Frontal cortex (tissue), 4 donors: ENCODE results near the gene CD59. TPM values are rescaled to one million over a fixed set of nuclear protein-coding genes. Genes with fewer than 3 reads are reported as not detected.
"Not testable (repeated sequence)": the region's sequence is repeated elsewhere in the genome, so short reads cannot be mapped to it uniquely, and the experiment has no call there.

Source experiments
- DNase-seq, 2 donors: peaks; one replicate each; pipeline ENCODE4 v3.0.0; 2012; ENCODE audit warnings: low spot score in 2 of 2
- FAIRE-seq: peaks from 2 replicates; lab custom pipeline; 2012; peaks lifted over from hg19 to GRCh38; lab: Jason Lieb, UNC
- total RNA-seq: library from RNA; depleted of rRNA; stranded (reverse); fragments of >200 nt; gene quantifications from one replicate; pipeline ENCODE4 v1.2.3, GENCODE V29; 2014
- donor health status: control.
- donor health status: control.
- donor health status: control.

Gene CD59
- total RNA-seq, 1 donor from 2014 or later: 31.4 TPM

- FAIRE-seq (no peak), DNase-seq (no peak)
Measured at GRCh38 chr11:33747979-33748378, 11.8 kb upstream of the CD59 start.

GRCh38 chr11:33743291-33743690 is 7.1 kb upstream of the CD59 start:
- DNase-seq (no peak), FAIRE-seq (no peak)

GRCh38 chr11:33742249-33742851 is 6.1 kb upstream of the CD59 start:
- no peak for DNase-seq
- FAIRE-seq: peak; percentile 85

GRCh38 chr11:33741806-33742205 is 5.6 kb upstream of the CD59 start:
- FAIRE-seq (no peak), DNase-seq (no peak)

GRCh38 chr11:33737362-33737821 is 1.2 kb upstream of the CD59 start:
- no peak for DNase-seq
- no peak for FAIRE-seq

GRCh38 chr11:33735271-33736147 is 714 bp downstream of the CD59 start:
- FAIRE-seq: no peak

GRCh38 chr11:33734441-33735270 is 1.6 kb downstream of the CD59 start:
- DNase-seq (no peak), FAIRE-seq (no peak)

More at GRCh38 chr11:33735271-33736147, 714 bp downstream of the CD59 start:
- DNase-seq: no peak

GRCh38 chr11:33733980-33734379 is 2.2 kb downstream of the CD59 start:
- DNase-seq: no peak
- no peak for FAIRE-seq

- FAIRE-seq (no peak), DNase-seq (no peak)
Measured at GRCh38 chr11:33731723-33732531, 4.3 kb downstream of the CD59 start.

- FAIRE-seq (no peak), DNase-seq (no peak)
Measured at GRCh38 chr11:33730716-33731115, 5.5 kb downstream of the CD59 start.

- not testable (repeated sequence) for FAIRE-seq, DNase-seq
Measured at GRCh38 chr11:33729072-33729664, 7.1 kb downstream of the CD59 start.

- FAIRE-seq, DNase-seq: not testable (repeated sequence)
Measured at GRCh38 chr11:33727539-33727938, 8.7 kb downstream of the CD59 start.

GRCh38 chr11:33725496-33725895 is 10.7 kb downstream of the CD59 start:
- DNase-seq (no peak), FAIRE-seq (no peak)

GRCh38 chr11:33724644-33725035 is 11.6 kb downstream of the CD59 start:
- FAIRE-seq (no peak), DNase-seq (no peak)

- FAIRE-seq (no peak), DNase-seq (no peak)
Measured at GRCh38 chr11:33723238-33723881, 12.9 kb downstream of the CD59 start.

- DNase-seq: no peak
Measured at GRCh38 chr11:33722590-33723234, 13.5 kb downstream of the CD59 start.

GRCh38 chr11:33721984-33722383 is 14.2 kb downstream of the CD59 start:
- FAIRE-seq (no peak), DNase-seq (no peak)

More at GRCh38 chr11:33722590-33723234, 13.5 kb downstream of the CD59 start:
- FAIRE-seq: no peak

- no peak for DNase-seq
- FAIRE-seq: no peak
Measured at GRCh38 chr11:33721426-33721825, 14.8 kb downstream of the CD59 start.
